ENCODE data around the gene NECTIN1.

The NECTIN1 gene

GRCh38 chr11:119712006-119712405 lies 17.0 kb downstream of the NECTIN1 start:
- DNase-seq: no peak

GRCh38 chr11:119711476-119711875 lies 17.5 kb downstream of the NECTIN1 start:
- no peak for DNase-seq

- no peak for DNase-seq
Observed at GRCh38 chr11:119710417-119710816, 18.6 kb downstream of the NECTIN1 start.

- DNase-seq: no peak
Observed at GRCh38 chr11:119709638-119710346, 19.2 kb downstream of the NECTIN1 start.

GRCh38 chr11:119709171-119709570 lies 19.8 kb downstream of the NECTIN1 start:
- no peak for DNase-seq

GRCh38 chr11:119708384-119708783 lies 20.6 kb downstream of the NECTIN1 start:
- no peak for DNase-seq

GRCh38 chr11:119706887-119707286 lies 22.1 kb downstream of the NECTIN1 start:
- DNase-seq: no peak

GRCh38 chr11:119706029-119706428 lies 23.0 kb downstream of the NECTIN1 start:
- DNase-seq: no peak

GRCh38 chr11:119705362-119705761 lies 23.6 kb downstream of the NECTIN1 start:
- DNase-seq: no peak

- DNase-seq: no peak
Observed at GRCh38 chr11:119704849-119705248, 24.2 kb downstream of the NECTIN1 start.

GRCh38 chr11:119701591-119702549 lies 27.1 kb downstream of the NECTIN1 start:
- no peak for DNase-seq

- no peak for DNase-seq
Observed at GRCh38 chr11:119700536-119701346, 28.3 kb downstream of the NECTIN1 start.

GRCh38 chr11:119700030-119700429 lies 29.0 kb downstream of the NECTIN1 start:
- DNase-seq: no peak

- no peak for DNase-seq
Observed at GRCh38 chr11:119699227-119699626, 29.8 kb downstream of the NECTIN1 start.

- DNase-seq: no peak
Observed at GRCh38 chr11:119697882-119698281, 31.1 kb downstream of the NECTIN1 start.

GRCh38 chr11:119697445-119697844 lies 31.6 kb downstream of the NECTIN1 start:
- no peak for DNase-seq

GRCh38 chr11:119696378-119697222 lies 32.4 kb downstream of the NECTIN1 start:
- no peak for DNase-seq

- no peak for DNase-seq
Observed at GRCh38 chr11:119694334-119694733, 34.7 kb downstream of the NECTIN1 start.

- DNase-seq: no peak
Observed at GRCh38 chr11:119693253-119693815, 35.7 kb downstream of the NECTIN1 start.

GRCh38 chr11:119692540-119692820 lies 36.5 kb downstream of the NECTIN1 start:
- DNase-seq: no peak

GRCh38 chr11:119691701-119692539 lies 37.1 kb downstream of the NECTIN1 start:
- no peak for DNase-seq

Data from activated T-cell treated with anti-CD3 and anti-CD28 coated beads, Interleukin-2, amount 50 U/mL, for 1 hour (primary cell).